ENCODE results near the gene SAMD4B. TPM values are rescaled to one million over a fixed set of nuclear protein-coding genes. Genes with fewer than 3 reads are reported as not detected.

Gene SAMD4B
- total and polyA plus RNA-seq, 2 of the 8 experiments (the other 6 are each of a cell fraction or from before 2014, with no cell fraction given) = 137 to 158 TPM

DNA sequence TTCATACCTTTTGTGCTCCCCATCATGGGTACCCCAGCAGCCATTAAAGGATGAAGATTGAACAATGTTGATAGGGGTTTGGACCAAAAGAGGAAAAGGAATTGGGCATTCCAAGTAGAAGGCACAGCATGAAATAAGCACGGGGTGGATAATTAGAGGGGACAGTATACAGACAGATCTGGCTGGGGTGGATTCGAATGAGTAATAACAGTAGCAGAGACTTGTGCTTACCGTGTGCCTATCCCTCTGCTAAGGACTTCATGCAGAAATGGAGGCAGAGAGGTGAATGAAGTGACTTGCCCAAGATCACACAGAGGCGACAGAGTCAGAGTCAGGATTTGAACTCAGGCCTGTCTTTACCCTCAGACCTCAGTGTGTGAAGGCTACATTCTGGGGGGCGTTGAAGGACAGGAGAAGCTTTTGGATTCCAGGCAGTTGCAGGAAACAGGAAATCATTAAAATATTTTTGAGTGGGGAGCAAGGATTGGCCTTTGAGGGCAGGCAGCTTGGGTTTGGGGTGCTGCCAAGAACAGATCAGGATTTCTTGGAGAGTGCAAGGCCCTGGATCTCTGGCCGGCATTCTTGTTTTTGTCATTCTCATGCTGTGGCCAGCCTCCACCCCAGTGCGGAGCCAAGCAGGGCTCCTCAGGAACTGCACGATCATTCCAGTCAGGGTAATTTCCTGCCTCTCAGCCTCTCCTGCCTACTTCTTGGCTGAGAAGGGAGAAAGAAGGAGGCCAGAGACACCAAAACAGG is 30.0 kb downstream of the SAMD4B start (continued):
- TF ChIP-seq, protein P1, sequence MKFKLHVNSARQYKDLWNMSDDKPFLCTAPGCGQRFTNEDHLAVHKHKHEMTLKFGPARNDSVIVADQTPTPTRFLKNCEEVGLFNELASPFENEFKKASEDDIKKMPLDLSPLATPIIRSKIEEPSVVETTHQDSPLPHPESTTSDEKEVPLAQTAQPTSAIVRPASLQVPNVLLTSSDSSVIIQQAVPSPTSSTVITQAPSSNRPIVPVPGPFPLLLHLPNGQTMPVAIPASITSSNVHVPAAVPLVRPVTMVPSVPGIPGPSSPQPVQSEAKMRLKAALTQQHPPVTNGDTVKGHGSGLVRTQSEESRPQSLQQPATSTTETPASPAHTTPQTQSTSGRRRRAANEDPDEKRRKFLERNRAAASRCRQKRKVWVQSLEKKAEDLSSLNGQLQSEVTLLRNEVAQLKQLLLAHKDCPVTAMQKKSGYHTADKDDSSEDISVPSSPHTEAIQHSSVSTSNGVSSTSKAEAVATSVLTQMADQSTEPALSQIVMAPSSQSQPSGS (IDR thresholded peaks at IDR 0.05; ENCODE audit: low read length) = no peak
- TF ChIP-seq RAD21 (IDR thresholded peaks at IDR 0.05 in 1 of 2, conservative IDR thresholded peaks at IDR 0.05 in 1 of 2; ENCODE audit: low read depth in 2 of 2, low read length in 2 of 2) (no peak), POLR2A (IDR thresholded peaks at IDR 0.05; ENCODE audit: control extremely low read depth in 1 of 2, low read depth in 2 of 2, low read length in 2 of 2) (no peak), POLR2AphosphoS5 (IDR thresholded peaks at IDR 0.05; ENCODE audit: low read depth, low read length) (no peak), NRF1 (IDR thresholded peaks at IDR 0.05; ENCODE audit: low read depth, low read length) (no peak), TBP (IDR thresholded peaks at IDR 0.05; ENCODE audit: low read depth, low read length) (no peak), BACH1 (IDR thresholded peaks at IDR 0.05; ENCODE audit: low read length) (no peak)
- TF ChIP-seq, protein P2, sequence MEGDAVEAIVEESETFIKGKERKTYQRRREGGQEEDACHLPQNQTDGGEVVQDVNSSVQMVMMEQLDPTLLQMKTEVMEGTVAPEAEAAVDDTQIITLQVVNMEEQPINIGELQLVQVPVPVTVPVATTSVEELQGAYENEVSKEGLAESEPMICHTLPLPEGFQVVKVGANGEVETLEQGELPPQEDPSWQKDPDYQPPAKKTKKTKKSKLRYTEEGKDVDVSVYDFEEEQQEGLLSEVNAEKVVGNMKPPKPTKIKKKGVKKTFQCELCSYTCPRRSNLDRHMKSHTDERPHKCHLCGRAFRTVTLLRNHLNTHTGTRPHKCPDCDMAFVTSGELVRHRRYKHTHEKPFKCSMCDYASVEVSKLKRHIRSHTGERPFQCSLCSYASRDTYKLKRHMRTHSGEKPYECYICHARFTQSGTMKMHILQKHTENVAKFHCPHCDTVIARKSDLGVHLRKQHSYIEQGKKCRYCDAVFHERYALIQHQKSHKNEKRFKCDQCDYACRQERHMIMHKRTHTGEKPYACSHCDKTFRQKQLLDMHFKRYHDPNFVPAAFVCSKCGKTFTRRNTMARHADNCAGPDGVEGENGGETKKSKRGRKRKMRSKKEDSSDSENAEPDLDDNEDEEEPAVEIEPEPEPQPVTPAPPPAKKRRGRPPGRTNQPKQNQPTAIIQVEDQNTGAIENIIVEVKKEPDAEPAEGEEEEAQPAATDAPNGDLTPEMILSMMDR (IDR thresholded peaks at IDR 0.05; ENCODE audit: control extremely low read depth in 1 of 3, insufficient read depth in 1 of 3, low read depth in 1 of 3, low read length in 3 of 3) = no peak

Measured in H1 (cell line).